Uterus (tissue), 2 donors: ENCODE results near the gene FAM3B.

Experiments
- POLR2A ChIP-seq, 2 donors: fragments of 450-650 bp; IDR thresholded peaks; one replicate each; pipeline ENCODE4 v1.6.1; 2016; ENCODE audit warnings: antibody characterized with exemption in 2 of 2, mild to moderate bottlenecking in 1 of 2, moderate library complexity in 1 of 2
- TF ChIP-seq, protein P1 (sequence below), 4 experiments: fragments of 200-600 bp in 2 of 4; fragments of 450-650 bp in 2 of 4; sonication (generic) in 2 of 4; IDR thresholded peaks; one replicate each; pipeline ENCODE4 v1.5.1; 2016 to 2019; ENCODE audit warnings: antibody characterized with exemption in 4 of 4, mild to moderate bottlenecking in 2 of 4, moderate library complexity in 1 of 4

DNA sequence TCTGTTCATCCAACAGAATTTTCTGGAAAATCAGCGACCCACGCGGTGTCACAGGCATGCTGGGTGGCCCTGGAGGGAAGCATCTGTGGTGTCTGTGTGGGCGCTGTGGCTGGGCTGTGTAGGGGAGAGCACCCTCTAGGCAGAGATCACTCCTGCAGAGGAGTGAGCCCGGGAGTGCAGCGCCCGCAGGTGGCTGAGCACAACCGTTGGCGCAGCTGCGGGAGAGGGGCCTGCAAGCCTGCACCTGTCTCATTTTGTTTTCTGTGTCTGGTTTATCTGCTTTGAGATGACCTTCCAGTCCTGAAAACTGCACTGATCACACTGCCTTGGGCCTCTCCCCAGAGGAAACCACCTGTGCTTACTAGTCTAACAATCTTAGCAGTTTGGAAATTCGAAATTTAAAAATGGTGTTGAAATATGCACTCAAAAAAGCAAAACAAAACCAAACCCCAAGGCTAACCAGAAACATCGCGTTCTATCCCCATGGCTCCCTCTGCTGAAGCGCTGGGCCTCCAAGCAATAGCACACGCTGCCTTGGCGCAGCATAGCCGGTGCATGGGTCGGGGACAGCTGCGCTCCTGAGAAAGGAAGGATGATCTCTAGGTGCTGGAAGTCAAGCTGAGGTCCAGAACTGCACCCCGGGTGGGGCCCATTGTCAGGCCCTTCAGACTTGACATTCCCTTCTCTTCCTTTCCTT is 4.8 kb downstream of the FAM3B start:
- TF ChIP-seq, protein P1, sequence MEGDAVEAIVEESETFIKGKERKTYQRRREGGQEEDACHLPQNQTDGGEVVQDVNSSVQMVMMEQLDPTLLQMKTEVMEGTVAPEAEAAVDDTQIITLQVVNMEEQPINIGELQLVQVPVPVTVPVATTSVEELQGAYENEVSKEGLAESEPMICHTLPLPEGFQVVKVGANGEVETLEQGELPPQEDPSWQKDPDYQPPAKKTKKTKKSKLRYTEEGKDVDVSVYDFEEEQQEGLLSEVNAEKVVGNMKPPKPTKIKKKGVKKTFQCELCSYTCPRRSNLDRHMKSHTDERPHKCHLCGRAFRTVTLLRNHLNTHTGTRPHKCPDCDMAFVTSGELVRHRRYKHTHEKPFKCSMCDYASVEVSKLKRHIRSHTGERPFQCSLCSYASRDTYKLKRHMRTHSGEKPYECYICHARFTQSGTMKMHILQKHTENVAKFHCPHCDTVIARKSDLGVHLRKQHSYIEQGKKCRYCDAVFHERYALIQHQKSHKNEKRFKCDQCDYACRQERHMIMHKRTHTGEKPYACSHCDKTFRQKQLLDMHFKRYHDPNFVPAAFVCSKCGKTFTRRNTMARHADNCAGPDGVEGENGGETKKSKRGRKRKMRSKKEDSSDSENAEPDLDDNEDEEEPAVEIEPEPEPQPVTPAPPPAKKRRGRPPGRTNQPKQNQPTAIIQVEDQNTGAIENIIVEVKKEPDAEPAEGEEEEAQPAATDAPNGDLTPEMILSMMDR (IDR thresholded peaks at IDR 0.05): no peak
- no peak for TF ChIP-seq POLR2A (IDR thresholded peaks at IDR 0.05)
